GM18861 (cell line): Measurements from ENCODE around the gene CACNA1C.

Source experiments
- ATAC-seq: cut with Tn5 transposase; IDR thresholded peaks from one replicate; pipeline ENCODE4 v1.9.1; 2021; ENCODE audit not compliant: unreplicated experiment

The CACNA1C gene

GRCh38 chr12:2229661-2230539 is 177.1 kb downstream of the CACNA1C start:
- no peak for ATAC-seq

GRCh38 chr12:2231011-2231595 is 178.3 kb downstream of the CACNA1C start:
- ATAC-seq: no peak

- ATAC-seq: no peak
Observed at GRCh38 chr12:2231956-2232355, 179.2 kb downstream of the CACNA1C start.

- ATAC-seq: no peak
Observed at GRCh38 chr12:2233034-2233433, 180.2 kb downstream of the CACNA1C start.

- ATAC-seq: no peak
Observed at GRCh38 chr12:2234091-2234490, 181.3 kb downstream of the CACNA1C start.

GRCh38 chr12:2234646-2235350 is 182.0 kb downstream of the CACNA1C start:
- ATAC-seq: no peak

- no peak for ATAC-seq
Observed at GRCh38 chr12:2236506-2237294, 183.9 kb downstream of the CACNA1C start.

- no peak for ATAC-seq
Observed at GRCh38 chr12:2238111-2238510, 185.3 kb downstream of the CACNA1C start.

- ATAC-seq: no peak
Observed at GRCh38 chr12:2239381-2239871, 186.6 kb downstream of the CACNA1C start.

- no peak for ATAC-seq
Observed at GRCh38 chr12:2240390-2240789, 187.6 kb downstream of the CACNA1C start.

GRCh38 chr12:2240984-2241383 is 188.2 kb downstream of the CACNA1C start:
- no peak for ATAC-seq

GRCh38 chr12:2242216-2242615 is 189.4 kb downstream of the CACNA1C start:
- ATAC-seq: no peak

- no peak for ATAC-seq
Observed at GRCh38 chr12:2242816-2243215, 190.0 kb downstream of the CACNA1C start.

GRCh38 chr12:2243275-2243674 is 190.5 kb downstream of the CACNA1C start:
- ATAC-seq: no peak

GRCh38 chr12:2244013-2244861 is 191.4 kb downstream of the CACNA1C start:
- no peak for ATAC-seq

GRCh38 chr12:2246358-2246757 is 193.6 kb downstream of the CACNA1C start:
- no peak for ATAC-seq

- no peak for ATAC-seq
Observed at GRCh38 chr12:2247120-2247519, 194.3 kb downstream of the CACNA1C start.

- no peak for ATAC-seq
Observed at GRCh38 chr12:2247596-2247995, 194.8 kb downstream of the CACNA1C start.

GRCh38 chr12:2248087-2248900 is 195.5 kb downstream of the CACNA1C start:
- ATAC-seq: no peak
